ENCODE results near the gene IQGAP2.

IQGAP2 gene

GRCh38 chr5:76688212-76688611, 285.1 kb downstream of the IQGAP2 start:
- TF ChIP-seq Cebpa-rat (IDR thresholded peaks at IDR 0.05), result no peak
- Histone ChIP-seq H4K20me1 (peaks cover 0 to 42% (median 0%) of the 10 kb centered on the region in 11 experiments; a peak in 2 of 22 replicates), H3K27me3 (no peaks in the 10 kb centered on the region), H3K4me3 (no peak overlapping the region), H3K9me3 (replicated peaks in 1 of 11) (peaks cover 0 to 6% (median 0%) of the 10 kb centered on the region in 11 experiments; a peak in 3 of 22 replicates), H3K9ac (no peak overlapping the region), H3K36me3 (peaks cover 75 to 100% (median 87%) of the 10 kb centered on the region in 11 experiments), H3K27ac (no peak overlapping the region), H3K4me1 (peaks cover 9 to 27% (median 19%) of the 10 kb centered on the region in 10 experiments; a peak in 16 of 20 replicates), H3K4me2 (no peak overlapping the region)

- peaks cover 0 to 38% (median 0%) of the 10 kb centered on the region in 11 experiments; a peak in 2 of 22 replicates for H4K20me1 ChIP-seq
- H3K27ac ChIP-seq, result no peak overlapping the region
- TF ChIP-seq Cebpa-rat (IDR thresholded peaks at IDR 0.05), result no peak
- peaks cover 8 to 21% (median 14%) of the 10 kb centered on the region in 10 experiments; a peak in 16 of 20 replicates for H3K4me1 ChIP-seq
- no peak overlapping the region for H3K9ac ChIP-seq
- peaks cover 0 to 6% (median 0%) of the 10 kb centered on the region in 11 experiments; a peak in 3 of 22 replicates for H3K9me3 ChIP-seq (replicated peaks in 1 of 11)
- H3K36me3 ChIP-seq, result peaks cover 75 to 100% (median 90%) of the 10 kb centered on the region in 11 experiments
- no peak overlapping the region for H3K4me2 ChIP-seq
- H3K27me3 ChIP-seq, result no peaks in the 10 kb centered on the region
- H3K4me3 ChIP-seq, result no peak overlapping the region
These were observed 285.8 kb downstream of the IQGAP2 start for GRCh38 chr5:76688836-76689235.

- TF ChIP-seq Cebpa-rat (IDR thresholded peaks at IDR 0.05), result no peak
- Histone ChIP-seq H3K4me2 (no peak overlapping the region), H3K9ac (no peak overlapping the region), H3K36me3 (peaks cover 81 to 100% (median 96%) of the 10 kb centered on the region in 11 experiments), H3K27ac (no peak overlapping the region), H3K27me3 (no peaks in the 10 kb centered on the region), H3K9me3 (replicated peaks in 1 of 11) (peaks cover 0 to 6% (median 0%) of the 10 kb centered on the region in 11 experiments; a peak in 3 of 22 replicates), H3K4me3 (no peak overlapping the region), H3K4me1 (peaks cover 1 to 15% (median 9%) of the 10 kb centered on the region in 10 experiments; a peak in 14 of 20 replicates), H4K20me1 (peaks cover 0 to 41% (median 0%) of the 10 kb centered on the region in 11 experiments; a peak in 2 of 22 replicates)
These were observed 286.4 kb downstream of the IQGAP2 start for GRCh38 chr5:76689321-76690036.

GRCh38 chr5:76690037-76690679, 287.1 kb downstream of the IQGAP2 start:
- Histone ChIP-seq H3K27me3 (no peaks in the 10 kb centered on the region), H3K4me1 (peaks cover 0 to 10% (median 4%) of the 10 kb centered on the region in 10 experiments; a peak in 14 of 20 replicates), H3K9me3 (replicated peaks in 1 of 11) (peaks cover 0 to 6% (median 0%) of the 10 kb centered on the region in 11 experiments; a peak in 3 of 22 replicates), H3K36me3 (peaks cover 85 to 100% (median 97%) of the 10 kb centered on the region in 11 experiments), H3K9ac (no peak overlapping the region), H3K27ac (no peak overlapping the region), H3K4me3 (no peak overlapping the region), H4K20me1 (peaks cover 0 to 48% (median 0%) of the 10 kb centered on the region in 11 experiments; a peak in 2 of 22 replicates), H3K4me2 (no peak overlapping the region)
- TF ChIP-seq Cebpa-rat (IDR thresholded peaks at IDR 0.05), result no peak

- H4K20me1 ChIP-seq, result peaks cover 0 to 48% (median 0%) of the 10 kb centered on the region in 11 experiments; a peak in 2 of 22 replicates
- TF ChIP-seq Cebpa-rat (IDR thresholded peaks at IDR 0.05), result no peak
- H3K4me2 ChIP-seq, result no peak overlapping the region
- H3K27ac ChIP-seq, result no peak overlapping the region
- no peak overlapping the region for H3K4me3 ChIP-seq
- peaks cover 0 to 16% (median 7%) of the 10 kb centered on the region in 10 experiments; a peak in 17 of 20 replicates for H3K4me1 ChIP-seq
- peaks cover 86 to 100% (median 97%) of the 10 kb centered on the region in 11 experiments for H3K36me3 ChIP-seq
- H3K9ac ChIP-seq, result no peak overlapping the region
- H3K9me3 ChIP-seq (replicated peaks in 1 of 11), result peaks cover 0 to 6% (median 0%) of the 10 kb centered on the region in 11 experiments; a peak in 2 of 22 replicates
- no peaks in the 10 kb centered on the region for H3K27me3 ChIP-seq
These were observed 287.8 kb downstream of the IQGAP2 start for GRCh38 chr5:76690704-76691466.

GRCh38 chr5:76691467-76692273, 288.6 kb downstream of the IQGAP2 start:
- Histone ChIP-seq H3K9ac (no peak overlapping the region), H3K4me1 (peaks cover 5 to 23% (median 14%) of the 10 kb centered on the region in 10 experiments; a peak in 17 of 20 replicates), H3K9me3 (replicated peaks in 1 of 11) (peaks cover 0 to 2% (median 0%) of the 10 kb centered on the region in 11 experiments; a peak in 2 of 22 replicates), H3K4me2 (no peak overlapping the region), H3K36me3 (peaks cover 86 to 100% (median 97%) of the 10 kb centered on the region in 11 experiments), H3K27me3 (no peaks in the 10 kb centered on the region), H4K20me1 (peaks cover 0 to 45% (median 0%) of the 10 kb centered on the region in 11 experiments; a peak in 2 of 22 replicates), H3K27ac (no peak overlapping the region), H3K4me3 (no peak overlapping the region)
- TF ChIP-seq Cebpa-rat (IDR thresholded peaks at IDR 0.05), result no peak

GRCh38 chr5:76692274-76692540, 289.1 kb downstream of the IQGAP2 start:
- H3K9ac ChIP-seq, result no peak overlapping the region
- H3K9me3 ChIP-seq (replicated peaks in 1 of 11), result no peaks in the 10 kb centered on the region; a peak in 2 of 22 replicates
- H3K4me1 ChIP-seq, result peaks cover 5 to 23% (median 14%) of the 10 kb centered on the region in 10 experiments; a peak in 17 of 20 replicates
- H4K20me1 ChIP-seq, result peaks cover 0 to 47% (median 0%) of the 10 kb centered on the region in 11 experiments; a peak in 2 of 22 replicates
- no peak for TF ChIP-seq Cebpa-rat (IDR thresholded peaks at IDR 0.05)
- H3K27ac ChIP-seq, result no peak overlapping the region
- H3K4me2 ChIP-seq, result no peak overlapping the region
- no peaks in the 10 kb centered on the region for H3K27me3 ChIP-seq
- H3K4me3 ChIP-seq, result no peak overlapping the region
- peaks cover 85 to 100% (median 97%) of the 10 kb centered on the region in 11 experiments for H3K36me3 ChIP-seq

GRCh38 chr5:76692651-76693050, 289.6 kb downstream of the IQGAP2 start:
- Histone ChIP-seq H3K9me3 (replicated peaks in 1 of 11) (no peaks in the 10 kb centered on the region; a peak in 3 of 22 replicates), H3K4me1 (peaks cover 5 to 23% (median 14%) of the 10 kb centered on the region in 10 experiments; a peak in 17 of 20 replicates), H3K27ac (no peak overlapping the region), H3K9ac (no peak overlapping the region), H3K36me3 (peaks cover 85 to 100% (median 97%) of the 10 kb centered on the region in 11 experiments), H3K4me2 (no peak overlapping the region), H3K4me3 (no peak overlapping the region), H3K27me3 (no peaks in the 10 kb centered on the region), H4K20me1 (peaks cover 0 to 44% (median 0%) of the 10 kb centered on the region in 11 experiments; a peak in 2 of 22 replicates)
- no peak for TF ChIP-seq Cebpa-rat (IDR thresholded peaks at IDR 0.05)
